GM23338 (cell line): ENCODE measurements around the gene STAMBPL1. TPM values are rescaled to one million over a fixed set of nuclear protein-coding genes. Genes with fewer than 3 reads are reported as not detected.

ENCODE experiments used
- ATAC-seq: fragments of 200-7000 bp; cut with Tn5 transposase; 3 replicates; pipeline ENCODE4 v1.9.1; 2020
- DNase-seq: peaks from one replicate; pipeline ENCODE4 v3.0.0-alpha.2; 2015; ENCODE audit warnings: low spot score
- H2AFZ ChIP-seq: fragments of 200-600 bp; sonication (generic); 2 replicates; pipeline ENCODE4 v1.8.0; 2016; ENCODE audit warnings: antibody characterized with exemption, mild to moderate bottlenecking, moderate library complexity
- H3F3A ChIP-seq: fragments of 200-600 bp; sonication (generic); replicated peaks from 2 replicates; pipeline ENCODE4 v1.8.0; 2017; ENCODE audit warnings: antibody characterized with exemption, mixed run types, low read depth
- H3K27ac ChIP-seq: fragments of 200-600 bp; sonication (generic); 2 replicates; pipeline ENCODE4 v1.6.1; 2016; ENCODE audit warnings: low read depth
- H3K27me3 ChIP-seq: fragments of 200-600 bp; sonication (generic); 2 replicates; pipeline ENCODE4 v1.8.0; 2016; ENCODE audit warnings: mild to moderate bottlenecking, mixed run types, moderate library complexity; ENCODE audit not compliant: insufficient read depth
- H3K36me3 ChIP-seq: fragments of 200-600 bp; sonication (generic); 2 replicates; pipeline ENCODE4 v1.8.0; 2016; ENCODE audit warnings: mild to moderate bottlenecking; ENCODE audit not compliant: insufficient read depth
- H3K4me1 ChIP-seq: fragments of 200-600 bp; sonication (generic); 2 replicates; pipeline ENCODE4 v1.8.0; 2016; ENCODE audit warnings: mild to moderate bottlenecking, moderate library complexity; ENCODE audit not compliant: insufficient read depth
- H3K4me2 ChIP-seq: fragments of 200-600 bp; sonication (generic); 2 replicates; pipeline ENCODE4 v1.7.1; 2017; ENCODE audit warnings: mixed run types
- H3K4me3 ChIP-seq: fragments of 200-600 bp; sonication (generic); 2 replicates; pipeline ENCODE4 v1.6.1; 2016; ENCODE audit warnings: mixed run types
- H3K79me2 ChIP-seq: fragments of 200-600 bp; sonication (generic); replicated peaks from 2 replicates; pipeline ENCODE4 v1.8.0; 2017; ENCODE audit warnings: mild to moderate bottlenecking; ENCODE audit not compliant: insufficient read depth
- H3K9me2 ChIP-seq: fragments of 200-600 bp; sonication (generic); 2 replicates; pipeline ENCODE4 v1.8.0; 2017; ENCODE audit not compliant: insufficient read depth
- H4K20me1 ChIP-seq: fragments of 200-600 bp; sonication (generic); replicated peaks from 2 replicates; pipeline ENCODE4 v1.8.0; 2017; ENCODE audit warnings: mild to moderate bottlenecking; ENCODE audit not compliant: insufficient read depth
- H3K27ac Mint-ChIP-seq: 2 replicates; pipeline ENCODE4 v1.8.0; 2020; ENCODE audit warnings: inconsistent platforms, mild to moderate bottlenecking, moderate library complexity, mixed read lengths
- H3K27me3 Mint-ChIP-seq: 3 replicates; pipeline ENCODE4 v1.8.0; 2022; ENCODE audit warnings: low read depth, mild to moderate bottlenecking, moderate library complexity, mixed read lengths, inconsistent platforms; ENCODE audit not compliant: insufficient read depth, poor library complexity
- H3K36me3 Mint-ChIP-seq: 3 replicates; pipeline ENCODE4 v1.8.0; 2021; ENCODE audit warnings: low read depth, mild to moderate bottlenecking, inconsistent platforms, moderate library complexity, mixed read lengths
- H3K4me1 Mint-ChIP-seq: 3 replicates; pipeline ENCODE4 v1.8.0; 2020; ENCODE audit warnings: mild to moderate bottlenecking, inconsistent platforms, mixed read lengths
- H3K4me3 Mint-ChIP-seq: 3 replicates; pipeline ENCODE4 v1.8.0; 2021; ENCODE audit warnings: moderate library complexity, mild to moderate bottlenecking, inconsistent platforms, mixed read lengths
- H3K9me3 Mint-ChIP-seq: 3 replicates; pipeline ENCODE4 v1.8.0; 2020; ENCODE audit warnings: moderate library complexity, mild to moderate bottlenecking, inconsistent platforms, mixed read lengths
- CREB1 ChIP-seq: fragments of 250-450 bp; sonication (Bioruptor Pico); IDR thresholded peaks from 2 replicates; pipeline ENCODE4 v1.5.0; 2020; ENCODE audit warnings: low read depth, mild to moderate bottlenecking, moderate library complexity
- EZH2 ChIP-seq: fragments of 200-600 bp; sonication (generic); IDR thresholded peaks from one replicate; pipeline ENCODE4 v1.8.0; 2017; ENCODE audit warnings: antibody characterized with exemption, mild to moderate bottlenecking, low read depth; ENCODE audit not compliant: unreplicated experiment
- EZH2phosphoT487 ChIP-seq: fragments of 200-600 bp; sonication (generic); IDR thresholded peaks from one replicate; pipeline ENCODE4 v1.8.1; 2018; ENCODE audit warnings: antibody characterized with exemption; ENCODE audit not compliant: unreplicated experiment
- JUNB ChIP-seq: IDR thresholded peaks from one replicate; pipeline ENCODE4 v1.6.1; 2016; ENCODE audit warnings: antibody characterized with exemption; ENCODE audit not compliant: unreplicated experiment
- NANOG ChIP-seq: IDR thresholded peaks from 2 replicates; pipeline ENCODE4 v1.6.1; 2016; ENCODE audit warnings: antibody characterized with exemption, borderline replicate concordance
- POLR2AphosphoS5 ChIP-seq: IDR thresholded peaks from 2 replicates; pipeline ENCODE4 v1.6.1; 2016; ENCODE audit warnings: antibody characterized with exemption, low read depth
- STAT1 ChIP-seq: IDR thresholded peaks from one replicate; pipeline ENCODE4 v1.6.1; 2016; ENCODE audit warnings: antibody characterized with exemption; ENCODE audit not compliant: unreplicated experiment
- ZNF114 ChIP-seq: fragments of 250-450 bp; sonication (Bioruptor Pico); IDR thresholded peaks from 2 replicates; pipeline ENCODE4 v1.5.0; 2020; ENCODE audit warnings: mild to moderate bottlenecking, moderate library complexity
- ZNF331 ChIP-seq: fragments of 250-450 bp; sonication (Bioruptor Pico); IDR thresholded peaks from 2 replicates; pipeline ENCODE4 v1.5.0; 2020; ENCODE audit warnings: low read depth, mild to moderate bottlenecking, moderate library complexity
- polyA plus RNA-seq: library from polyadenylated mRNA; unstranded; fragments of >200 nt; fragmentation: Nextera tagmentation; extraction: Ambion mirVana; gene quantifications from 2 replicates; pipeline ENCODE4 v1.2.1, GENCODE V29; 2016
- total RNA-seq: library from RNA; depleted of rRNA; stranded (reverse); fragments of >200 nt; shearing (Covaris generic); gene quantifications from 2 replicates; pipeline ENCODE4 v1.2.3, GENCODE V29; 2014
- TF ChIP-seq, protein P1 (sequence below): IDR thresholded peaks from one replicate; pipeline ENCODE4 v1.6.1; 2018; ENCODE audit warnings: antibody characterized with exemption; ENCODE audit not compliant: unreplicated experiment
- TF ChIP-seq, protein P2 (sequence below): fragments of 250-450 bp; sonication (Bioruptor Pico); IDR thresholded peaks from 2 replicates; pipeline ENCODE4 v1.5.0; 2020; ENCODE audit warnings: mild to moderate bottlenecking, moderate library complexity
- TF ChIP-seq, protein P3 (sequence below), 2 experiments: fragments of 200-600 bp in 1 of 2; sonication (generic) in 1 of 2; conservative IDR thresholded peaks; 2 replicates each; pipeline versions ENCODE4 v1.5.1 to v1.6.1; 2016 to 2017; ENCODE audit warnings: antibody characterized with exemption in 2 of 2, low read depth in 2 of 2, mild to moderate bottlenecking in 2 of 2, moderate library complexity in 1 of 2
- TF ChIP-seq, protein P4 (sequence below): IDR thresholded peaks from 2 replicates; pipeline ENCODE4 v1.6.1; 2016; ENCODE audit warnings: antibody characterized with exemption

The STAMBPL1 gene
- total and polyA plus RNA-seq, 2 experiments from 2014 or later = 2.5 to 11.5 TPM

DNA sequence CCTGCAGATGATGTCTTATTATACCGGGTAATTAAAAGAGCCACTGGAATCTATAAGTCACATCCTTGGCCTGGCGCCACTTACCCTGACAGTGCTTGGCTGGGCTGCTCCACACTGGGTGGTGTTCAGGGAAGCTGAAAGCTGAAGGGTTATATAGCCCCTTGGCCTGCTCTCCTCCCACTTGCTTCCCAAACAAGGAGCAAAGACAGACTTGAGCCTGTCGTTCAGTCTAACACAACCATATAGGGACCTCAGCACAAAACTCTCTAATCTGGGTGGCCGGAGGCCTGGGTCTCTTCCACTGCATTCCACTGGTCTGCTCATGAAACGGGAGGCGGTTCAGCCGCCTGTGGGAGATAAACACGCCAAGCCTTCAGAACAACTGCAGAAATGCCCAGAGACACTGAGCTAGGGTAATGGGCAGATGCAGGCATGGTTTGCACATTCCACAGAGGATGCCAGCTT is 72.6 kb downstream of the STAMBPL1 start, which contains the start of gene ACTA2:
Gene ACTA2, minus strand, starts transcription at position 127 of the 465 bp plus-strand sequence. CDS start 3,843 bp downstream, outside the sequence.
- H3K27ac Mint-ChIP-seq = peak within 1 kb of the TSS; percentile 30; the same call in 1 of the 2 replicates
- H3K4me1 ChIP-seq = no peaks in the 10 kb centered on the region
- H3K27me3 Mint-ChIP-seq = no peaks in the 10 kb centered on the region
- H3K27ac ChIP-seq = no peak within 1 kb of the TSS
- H3K4me1 Mint-ChIP-seq = peaks cover 12% of the 10 kb centered on the region
- no peaks in the 10 kb centered on the region for H3K9me2 ChIP-seq
- DNase-seq = no peak
- no peaks in the 10 kb centered on the region for H4K20me1 ChIP-seq
- TF ChIP-seq, protein P1, sequence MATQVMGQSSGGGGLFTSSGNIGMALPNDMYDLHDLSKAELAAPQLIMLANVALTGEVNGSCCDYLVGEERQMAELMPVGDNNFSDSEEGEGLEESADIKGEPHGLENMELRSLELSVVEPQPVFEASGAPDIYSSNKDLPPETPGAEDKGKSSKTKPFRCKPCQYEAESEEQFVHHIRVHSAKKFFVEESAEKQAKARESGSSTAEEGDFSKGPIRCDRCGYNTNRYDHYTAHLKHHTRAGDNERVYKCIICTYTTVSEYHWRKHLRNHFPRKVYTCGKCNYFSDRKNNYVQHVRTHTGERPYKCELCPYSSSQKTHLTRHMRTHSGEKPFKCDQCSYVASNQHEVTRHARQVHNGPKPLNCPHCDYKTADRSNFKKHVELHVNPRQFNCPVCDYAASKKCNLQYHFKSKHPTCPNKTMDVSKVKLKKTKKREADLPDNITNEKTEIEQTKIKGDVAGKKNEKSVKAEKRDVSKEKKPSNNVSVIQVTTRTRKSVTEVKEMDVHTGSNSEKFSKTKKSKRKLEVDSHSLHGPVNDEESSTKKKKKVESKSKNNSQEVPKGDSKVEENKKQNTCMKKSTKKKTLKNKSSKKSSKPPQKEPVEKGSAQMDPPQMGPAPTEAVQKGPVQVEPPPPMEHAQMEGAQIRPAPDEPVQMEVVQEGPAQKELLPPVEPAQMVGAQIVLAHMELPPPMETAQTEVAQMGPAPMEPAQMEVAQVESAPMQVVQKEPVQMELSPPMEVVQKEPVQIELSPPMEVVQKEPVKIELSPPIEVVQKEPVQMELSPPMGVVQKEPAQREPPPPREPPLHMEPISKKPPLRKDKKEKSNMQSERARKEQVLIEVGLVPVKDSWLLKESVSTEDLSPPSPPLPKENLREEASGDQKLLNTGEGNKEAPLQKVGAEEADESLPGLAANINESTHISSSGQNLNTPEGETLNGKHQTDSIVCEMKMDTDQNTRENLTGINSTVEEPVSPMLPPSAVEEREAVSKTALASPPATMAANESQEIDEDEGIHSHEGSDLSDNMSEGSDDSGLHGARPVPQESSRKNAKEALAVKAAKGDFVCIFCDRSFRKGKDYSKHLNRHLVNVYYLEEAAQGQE = no peak
- TF ChIP-seq EZH2phosphoT487 = no peak
- TF ChIP-seq POLR2AphosphoS5 = no peak
- TF ChIP-seq EZH2 = no peak
- no peak for TF ChIP-seq ZNF331 (CRISPR knock-in tag)
- no peak for TF ChIP-seq STAT1
- TF ChIP-seq NANOG = no peak
- TF ChIP-seq CREB1 (CRISPR knock-in tag) = no peak
- TF ChIP-seq, protein P2, sequence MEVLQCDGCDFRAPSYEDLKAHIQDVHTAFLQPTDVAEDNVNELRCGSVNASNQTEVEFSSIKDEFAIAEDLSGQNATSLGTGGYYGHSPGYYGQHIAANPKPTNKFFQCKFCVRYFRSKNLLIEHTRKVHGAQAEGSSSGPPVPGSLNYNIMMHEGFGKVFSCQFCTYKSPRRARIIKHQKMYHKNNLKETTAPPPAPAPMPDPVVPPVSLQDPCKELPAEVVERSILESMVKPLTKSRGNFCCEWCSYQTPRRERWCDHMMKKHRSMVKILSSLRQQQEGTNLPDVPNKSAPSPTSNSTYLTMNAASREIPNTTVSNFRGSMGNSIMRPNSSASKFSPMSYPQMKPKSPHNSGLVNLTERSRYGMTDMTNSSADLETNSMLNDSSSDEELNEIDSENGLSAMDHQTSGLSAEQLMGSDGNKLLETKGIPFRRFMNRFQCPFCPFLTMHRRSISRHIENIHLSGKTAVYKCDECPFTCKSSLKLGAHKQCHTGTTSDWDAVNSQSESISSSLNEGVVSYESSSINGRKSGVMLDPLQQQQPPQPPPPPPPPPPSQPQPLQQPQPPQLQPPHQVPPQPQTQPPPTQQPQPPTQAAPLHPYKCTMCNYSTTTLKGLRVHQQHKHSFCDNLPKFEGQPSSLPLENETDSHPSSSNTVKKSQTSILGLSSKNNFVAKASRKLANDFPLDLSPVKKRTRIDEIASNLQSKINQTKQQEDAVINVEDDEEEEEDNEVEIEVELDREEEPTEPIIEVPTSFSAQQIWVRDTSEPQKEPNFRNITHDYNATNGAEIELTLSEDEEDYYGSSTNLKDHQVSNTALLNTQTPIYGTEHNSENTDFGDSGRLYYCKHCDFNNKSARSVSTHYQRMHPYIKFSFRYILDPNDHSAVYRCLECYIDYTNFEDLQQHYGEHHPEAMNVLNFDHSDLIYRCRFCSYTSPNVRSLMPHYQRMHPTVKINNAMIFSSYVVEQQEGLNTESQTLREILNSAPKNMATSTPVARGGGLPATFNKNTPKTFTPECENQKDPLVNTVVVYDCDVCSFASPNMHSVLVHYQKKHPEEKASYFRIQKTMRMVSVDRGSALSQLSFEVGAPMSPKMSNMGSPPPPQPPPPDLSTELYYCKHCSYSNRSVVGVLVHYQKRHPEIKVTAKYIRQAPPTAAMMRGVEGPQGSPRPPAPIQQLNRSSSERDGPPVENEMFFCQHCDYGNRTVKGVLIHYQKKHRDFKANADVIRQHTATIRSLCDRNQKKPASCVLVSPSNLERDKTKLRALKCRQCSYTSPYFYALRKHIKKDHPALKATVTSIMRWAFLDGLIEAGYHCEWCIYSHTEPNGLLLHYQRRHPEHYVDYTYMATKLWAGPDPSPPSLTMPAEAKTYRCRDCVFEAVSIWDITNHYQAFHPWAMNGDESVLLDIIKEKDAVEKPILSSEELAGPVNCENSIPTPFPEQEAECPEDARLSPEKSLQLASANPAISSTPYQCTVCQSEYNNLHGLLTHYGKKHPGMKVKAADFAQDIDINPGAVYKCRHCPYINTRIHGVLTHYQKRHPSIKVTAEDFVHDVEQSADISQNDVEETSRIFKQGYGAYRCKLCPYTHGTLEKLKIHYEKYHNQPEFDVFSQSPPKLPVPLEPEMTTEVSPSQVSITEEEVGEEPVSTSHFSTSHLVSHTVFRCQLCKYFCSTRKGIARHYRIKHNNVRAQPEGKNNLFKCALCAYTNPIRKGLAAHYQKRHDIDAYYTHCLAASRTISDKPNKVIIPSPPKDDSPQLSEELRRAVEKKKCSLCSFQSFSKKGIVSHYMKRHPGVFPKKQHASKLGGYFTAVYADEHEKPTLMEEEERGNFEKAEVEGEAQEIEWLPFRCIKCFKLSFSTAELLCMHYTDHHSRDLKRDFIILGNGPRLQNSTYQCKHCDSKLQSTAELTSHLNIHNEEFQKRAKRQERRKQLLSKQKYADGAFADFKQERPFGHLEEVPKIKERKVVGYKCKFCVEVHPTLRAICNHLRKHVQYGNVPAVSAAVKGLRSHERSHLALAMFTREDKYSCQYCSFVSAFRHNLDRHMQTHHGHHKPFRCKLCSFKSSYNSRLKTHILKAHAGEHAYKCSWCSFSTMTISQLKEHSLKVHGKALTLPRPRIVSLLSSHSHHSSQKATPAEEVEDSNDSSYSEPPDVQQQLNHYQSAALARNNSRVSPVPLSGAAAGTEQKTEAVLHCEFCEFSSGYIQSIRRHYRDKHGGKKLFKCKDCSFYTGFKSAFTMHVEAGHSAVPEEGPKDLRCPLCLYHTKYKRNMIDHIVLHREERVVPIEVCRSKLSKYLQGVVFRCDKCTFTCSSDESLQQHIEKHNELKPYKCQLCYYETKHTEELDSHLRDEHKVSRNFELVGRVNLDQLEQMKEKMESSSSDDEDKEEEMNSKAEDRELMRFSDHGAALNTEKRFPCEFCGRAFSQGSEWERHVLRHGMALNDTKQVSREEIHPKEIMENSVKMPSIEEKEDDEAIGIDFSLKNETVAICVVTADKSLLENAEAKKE = no peak
- no peak for TF ChIP-seq JUNB
- TF ChIP-seq ZNF114 (CRISPR knock-in tag) = no peak
- TF ChIP-seq, protein P3, sequence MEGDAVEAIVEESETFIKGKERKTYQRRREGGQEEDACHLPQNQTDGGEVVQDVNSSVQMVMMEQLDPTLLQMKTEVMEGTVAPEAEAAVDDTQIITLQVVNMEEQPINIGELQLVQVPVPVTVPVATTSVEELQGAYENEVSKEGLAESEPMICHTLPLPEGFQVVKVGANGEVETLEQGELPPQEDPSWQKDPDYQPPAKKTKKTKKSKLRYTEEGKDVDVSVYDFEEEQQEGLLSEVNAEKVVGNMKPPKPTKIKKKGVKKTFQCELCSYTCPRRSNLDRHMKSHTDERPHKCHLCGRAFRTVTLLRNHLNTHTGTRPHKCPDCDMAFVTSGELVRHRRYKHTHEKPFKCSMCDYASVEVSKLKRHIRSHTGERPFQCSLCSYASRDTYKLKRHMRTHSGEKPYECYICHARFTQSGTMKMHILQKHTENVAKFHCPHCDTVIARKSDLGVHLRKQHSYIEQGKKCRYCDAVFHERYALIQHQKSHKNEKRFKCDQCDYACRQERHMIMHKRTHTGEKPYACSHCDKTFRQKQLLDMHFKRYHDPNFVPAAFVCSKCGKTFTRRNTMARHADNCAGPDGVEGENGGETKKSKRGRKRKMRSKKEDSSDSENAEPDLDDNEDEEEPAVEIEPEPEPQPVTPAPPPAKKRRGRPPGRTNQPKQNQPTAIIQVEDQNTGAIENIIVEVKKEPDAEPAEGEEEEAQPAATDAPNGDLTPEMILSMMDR (conservative IDR thresholded peaks at IDR 0.05; ENCODE audit: low read depth in 2 of 2) = no peak
- TF ChIP-seq, protein P4, sequence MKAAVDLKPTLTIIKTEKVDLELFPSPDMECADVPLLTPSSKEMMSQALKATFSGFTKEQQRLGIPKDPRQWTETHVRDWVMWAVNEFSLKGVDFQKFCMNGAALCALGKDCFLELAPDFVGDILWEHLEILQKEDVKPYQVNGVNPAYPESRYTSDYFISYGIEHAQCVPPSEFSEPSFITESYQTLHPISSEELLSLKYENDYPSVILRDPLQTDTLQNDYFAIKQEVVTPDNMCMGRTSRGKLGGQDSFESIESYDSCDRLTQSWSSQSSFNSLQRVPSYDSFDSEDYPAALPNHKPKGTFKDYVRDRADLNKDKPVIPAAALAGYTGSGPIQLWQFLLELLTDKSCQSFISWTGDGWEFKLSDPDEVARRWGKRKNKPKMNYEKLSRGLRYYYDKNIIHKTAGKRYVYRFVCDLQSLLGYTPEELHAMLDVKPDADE = no peak
- H2AFZ ChIP-seq = 0 out of 2 replicates have a peak within 1 kb of the TSS, but pooled peaks have one; percentile 4
- H3K79me2 ChIP-seq = no peaks in the 10 kb centered on the region
- peak; percentile 48 for ATAC-seq
- H3K36me3 Mint-ChIP-seq = no peaks in the 10 kb centered on the region
- H3F3A ChIP-seq = no peaks in the 10 kb centered on the region
- no peaks in the 10 kb centered on the region for H3K9me3 Mint-ChIP-seq
- no peaks in the 10 kb centered on the region for H3K36me3 ChIP-seq
- no peak within 1 kb of the TSS for H3K4me3 Mint-ChIP-seq
- H3K4me2 ChIP-seq = no peak within 1 kb of the TSS
- H3K27me3 ChIP-seq = no peaks in the 10 kb centered on the region
- no peak within 1 kb of the TSS for H3K4me3 ChIP-seq
